Activated effector memory CD4-positive, alpha-beta T cell treated with anti-CD3 and anti-CD28 coated beads, Interleukin-2, amount 50 U/mL, for 16 hours (primary cell): ENCODE measurements around the gene RAB40A.
"Not testable (repeated sequence)": the region's sequence is repeated elsewhere in the genome, so short reads cannot be mapped to it uniquely, and the experiment has no call there.

Source experiments
- DNase-seq: peaks from one replicate; pipeline ENCODE4 v3.0.0-alpha.2; 2020

Gene RAB40A

DNA sequence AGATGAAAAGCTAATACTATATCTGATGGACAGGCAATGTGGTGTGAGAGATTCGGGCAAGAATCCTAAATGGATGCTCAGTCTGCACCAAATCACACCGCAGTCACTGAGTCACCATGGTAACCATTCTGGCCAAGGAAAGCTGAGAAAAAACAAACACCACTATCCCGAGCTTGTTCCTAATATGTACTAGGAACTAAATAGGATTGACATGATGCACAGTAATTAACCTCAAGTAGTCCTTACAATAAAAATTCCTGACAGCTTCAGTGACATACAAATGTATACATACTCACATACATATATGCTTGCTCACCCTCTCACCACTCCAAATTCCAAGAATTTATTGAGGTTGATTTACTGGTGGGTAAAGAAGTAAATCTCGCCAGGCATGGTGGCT, 1.1 kb upstream of the RAB40A start:
- DNase-seq: no peak

DNA sequence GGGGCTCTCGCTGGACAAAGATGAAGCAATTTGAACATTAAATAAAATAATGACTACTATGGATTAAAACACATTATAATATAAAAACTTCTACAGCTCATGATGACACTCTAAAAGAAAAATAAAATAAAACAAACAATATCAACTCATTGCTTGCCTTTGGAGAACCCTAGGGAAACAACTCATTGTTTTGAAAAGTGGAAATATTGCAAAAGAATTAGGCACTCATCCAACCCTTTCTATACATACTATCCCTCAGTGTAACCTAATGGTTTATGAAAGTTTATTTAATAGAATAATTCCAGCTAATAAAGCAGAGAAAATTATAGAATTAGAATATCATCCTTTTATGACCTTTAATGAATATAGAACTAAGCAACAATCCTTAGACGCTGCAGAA, 718 bp downstream of the RAB40A start:
- DNase-seq: no peak

DNA sequence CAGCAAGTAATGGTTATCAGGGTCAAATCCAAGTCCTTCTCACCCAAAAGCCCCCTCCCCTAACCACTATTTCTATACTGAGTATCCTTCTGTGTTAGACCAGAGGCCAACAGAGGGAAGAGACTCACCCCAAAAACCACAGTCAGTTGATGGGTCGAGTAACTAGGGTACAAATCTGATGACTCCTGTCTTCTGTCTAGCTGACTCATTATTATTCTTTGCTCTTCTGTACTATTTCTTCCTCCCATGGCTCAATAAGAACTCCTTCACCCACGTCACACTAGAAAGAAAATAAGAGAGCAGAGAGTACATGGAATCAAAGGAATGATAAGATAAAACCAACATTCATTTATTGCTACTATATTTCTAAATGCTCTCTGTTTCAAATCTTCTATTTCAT, 2.0 kb downstream of the RAB40A start:
- DNase-seq: no peak

DNA sequence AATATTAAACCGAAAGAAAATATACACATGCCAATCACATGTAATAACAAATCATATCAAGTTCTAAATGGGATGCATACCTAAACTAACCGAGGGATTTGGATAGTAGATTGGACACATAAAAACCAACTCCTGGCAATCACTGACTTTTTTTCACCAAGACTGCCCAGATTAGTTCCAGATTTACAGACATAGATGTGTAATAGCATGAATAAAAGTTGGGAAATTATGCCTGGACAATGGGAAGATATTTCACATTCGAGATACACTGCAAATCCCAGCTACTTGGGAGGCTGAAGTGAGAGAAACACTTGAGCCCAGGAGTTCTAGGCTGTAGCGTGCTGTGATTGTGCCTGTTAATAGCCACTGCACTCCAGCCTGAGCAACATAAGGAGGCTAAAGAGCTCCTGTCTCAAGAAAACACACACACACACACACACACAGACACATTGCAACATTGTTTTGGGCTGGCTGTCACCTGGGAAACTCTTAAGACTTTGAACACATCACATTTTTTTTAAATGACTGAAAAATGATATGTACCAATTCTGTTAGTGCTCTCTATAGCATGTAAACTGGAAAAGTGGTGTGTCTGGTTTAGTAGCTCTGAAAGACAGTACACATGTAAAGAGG, 5.7 kb downstream of the RAB40A start:
- no peak for DNase-seq

DNA sequence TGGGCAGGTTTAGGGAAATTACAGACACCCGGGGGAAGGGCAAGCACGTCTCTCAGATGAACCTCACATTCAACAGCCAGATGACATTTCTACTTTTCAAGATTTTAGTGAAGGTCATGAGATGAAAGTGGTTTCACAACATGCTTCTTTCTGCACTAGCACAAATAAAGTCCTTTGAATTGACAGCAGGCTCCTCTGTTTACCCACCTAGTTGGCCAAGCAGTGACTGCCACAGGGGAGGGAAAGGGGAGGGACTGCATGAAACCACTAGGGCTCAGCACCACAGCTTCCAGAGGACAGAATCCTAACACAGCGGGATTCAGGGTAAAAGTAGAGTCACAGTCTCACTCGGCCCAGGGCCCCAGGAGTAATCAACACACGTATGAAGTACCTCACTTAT, 6.2 kb downstream of the RAB40A start:
- no peak for DNase-seq

DNA sequence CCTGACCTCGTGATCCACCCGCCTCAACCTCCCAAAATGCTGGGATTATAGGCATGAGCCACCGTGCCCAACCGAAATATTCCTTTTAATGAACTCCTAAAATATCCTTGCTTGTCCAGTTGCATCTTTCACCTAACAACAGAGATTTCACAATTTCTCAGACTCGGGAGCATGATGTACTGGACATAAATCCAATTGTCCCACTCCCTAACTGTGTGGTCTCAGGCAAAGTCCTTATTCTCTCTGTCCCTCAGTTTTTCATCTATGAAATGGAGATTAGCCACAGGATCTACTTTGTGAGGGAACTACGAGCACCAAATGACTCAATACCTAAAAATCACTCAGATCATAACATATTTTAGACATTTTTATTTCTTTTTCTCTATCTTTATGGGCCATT, 9.3 kb downstream of the RAB40A start:
- no peak for DNase-seq

DNA sequence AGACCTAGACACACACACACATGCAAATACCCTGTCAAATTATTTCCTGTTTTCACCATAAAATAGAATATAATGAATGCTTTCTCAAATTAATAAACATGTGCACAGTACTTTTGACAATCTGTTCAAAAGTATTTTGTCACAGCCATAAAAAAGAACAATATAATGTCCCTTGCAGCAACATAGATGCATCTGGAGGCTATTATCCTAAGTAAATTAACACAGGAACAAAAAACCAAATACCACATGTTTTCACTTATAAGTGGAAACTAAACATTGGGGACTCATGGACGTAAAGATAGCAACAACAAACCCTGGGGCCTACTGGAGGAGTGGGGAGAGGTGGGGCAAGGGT, 15.5 kb downstream of the RAB40A start:
- DNase-seq: no peak

DNA sequence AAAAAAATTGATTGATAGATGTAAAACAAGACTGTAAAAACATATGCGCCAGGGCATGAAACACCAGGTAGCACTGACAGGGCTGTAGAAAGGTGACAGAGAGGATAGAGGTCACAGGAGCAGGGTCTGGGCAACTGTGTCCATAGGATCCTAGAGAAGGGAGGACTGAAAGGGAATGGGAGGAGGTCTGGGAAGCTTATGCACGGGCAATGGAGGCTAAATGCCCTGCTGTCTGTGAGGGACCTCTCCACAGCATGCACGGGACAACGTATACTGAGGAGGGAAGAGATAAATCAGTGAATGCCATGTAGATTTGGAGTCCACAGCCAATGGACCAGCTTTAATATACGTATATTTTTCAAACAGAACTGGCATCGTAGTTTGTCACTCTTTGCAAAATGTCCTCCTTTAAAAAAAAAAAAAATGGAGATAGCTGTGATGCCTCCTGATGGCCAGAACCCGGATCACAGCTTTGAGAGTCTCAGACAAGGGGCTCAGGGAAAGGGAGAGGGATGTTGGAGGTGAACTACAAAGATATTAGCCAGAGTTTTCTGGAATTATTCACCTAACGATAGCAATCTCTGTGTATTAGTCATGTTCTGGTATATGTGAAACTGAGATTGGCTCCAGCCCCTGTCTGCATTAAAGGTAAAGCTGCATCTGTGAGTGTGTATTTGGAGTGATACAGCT, 16.0 kb downstream of the RAB40A start:
- no peak for DNase-seq

DNA sequence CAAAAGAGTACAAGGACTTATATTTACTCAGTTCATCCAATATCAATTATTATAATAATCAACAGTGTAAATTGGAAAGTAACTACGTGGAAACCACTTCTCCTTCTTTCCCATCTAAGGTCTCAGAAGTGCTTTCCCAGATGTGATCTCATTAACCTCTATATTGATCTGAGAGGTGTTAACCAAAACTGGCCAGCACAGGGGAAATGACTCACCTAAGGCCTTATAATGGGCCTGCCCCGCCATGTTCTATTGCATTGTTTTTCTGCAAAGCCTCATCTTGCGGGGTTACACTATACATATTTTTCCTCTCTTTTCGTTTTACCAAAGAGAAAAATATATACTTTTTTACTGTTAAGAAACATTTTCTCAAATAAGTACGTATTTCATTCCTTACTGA, 20.5 kb downstream of the RAB40A start:
- DNase-seq: no peak

DNA sequence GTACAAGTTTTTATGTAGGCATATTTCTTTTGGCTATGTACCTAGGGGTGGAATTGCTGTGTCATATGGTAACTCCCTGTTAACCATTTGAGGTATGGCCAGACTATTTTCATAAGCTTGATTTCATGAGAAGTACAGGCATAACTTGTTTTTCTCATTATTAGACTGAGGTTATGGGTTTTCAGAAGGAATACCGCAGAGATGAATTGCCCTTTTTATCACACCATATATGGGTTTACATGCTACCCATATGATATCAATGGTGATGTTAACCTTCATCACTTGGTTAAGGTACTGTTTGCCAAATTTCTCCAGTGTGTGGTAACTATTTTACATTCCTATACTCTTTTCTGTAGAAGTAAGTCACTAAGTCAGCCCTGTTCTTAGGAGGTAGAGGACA, 23.5 kb downstream of the RAB40A start:
- no peak for DNase-seq

DNA sequence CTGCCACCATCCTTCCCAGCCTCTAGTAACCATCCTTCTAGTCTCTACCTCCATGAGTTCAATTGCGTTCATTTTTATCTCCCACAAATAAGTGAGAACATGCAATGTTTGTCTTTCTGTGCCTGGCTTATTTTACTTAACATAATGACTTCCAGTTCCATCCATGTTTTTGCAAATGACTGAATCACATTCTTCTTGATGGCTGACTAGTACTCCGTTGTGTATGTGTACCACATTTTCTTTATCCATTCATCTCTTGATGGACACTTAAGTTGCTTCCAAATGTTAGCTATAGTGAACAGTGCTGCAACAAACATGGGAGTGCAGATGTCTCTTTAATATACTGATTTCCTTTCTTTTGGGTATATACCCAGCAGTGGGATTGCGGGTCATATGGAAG, 25.7 kb downstream of the RAB40A start:
- not testable (repeated sequence) for DNase-seq

DNA sequence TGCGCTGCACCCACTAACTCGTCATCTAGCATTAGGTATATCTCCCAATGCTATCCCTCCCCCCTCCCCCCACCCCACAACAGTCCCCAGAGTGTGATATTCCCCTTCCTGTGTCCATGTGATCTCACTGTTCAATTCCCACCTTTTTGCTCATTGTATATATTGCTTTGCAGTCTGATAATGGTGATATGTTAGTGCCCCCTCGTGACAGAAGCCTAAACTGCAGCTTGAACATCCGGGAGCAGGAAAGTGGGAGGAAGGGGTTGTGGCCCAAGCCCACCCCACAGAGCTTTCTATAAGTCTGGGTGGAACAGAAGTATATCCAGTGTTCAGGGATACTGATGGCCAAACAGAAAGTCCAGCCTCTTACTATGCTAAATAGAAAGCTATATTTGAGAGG, 29.6 kb downstream of the RAB40A start:
- DNase-seq: peak; percentile 74

DNA sequence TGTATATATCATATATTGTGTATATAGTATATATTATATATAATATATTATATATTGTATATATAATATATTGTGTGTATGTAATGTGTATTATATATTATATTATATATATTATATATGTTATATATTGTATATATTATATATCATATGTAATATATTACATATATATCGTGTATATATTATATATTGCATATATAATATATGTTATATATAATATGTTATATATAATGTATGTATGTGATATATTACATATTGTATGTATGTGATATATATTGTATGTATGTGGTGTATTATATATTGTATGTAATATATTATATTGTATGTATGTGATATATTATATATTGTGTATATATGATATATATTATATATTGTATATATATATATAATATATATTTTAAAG, 30.5 kb downstream of the RAB40A start:
- DNase-seq: no peak

DNA sequence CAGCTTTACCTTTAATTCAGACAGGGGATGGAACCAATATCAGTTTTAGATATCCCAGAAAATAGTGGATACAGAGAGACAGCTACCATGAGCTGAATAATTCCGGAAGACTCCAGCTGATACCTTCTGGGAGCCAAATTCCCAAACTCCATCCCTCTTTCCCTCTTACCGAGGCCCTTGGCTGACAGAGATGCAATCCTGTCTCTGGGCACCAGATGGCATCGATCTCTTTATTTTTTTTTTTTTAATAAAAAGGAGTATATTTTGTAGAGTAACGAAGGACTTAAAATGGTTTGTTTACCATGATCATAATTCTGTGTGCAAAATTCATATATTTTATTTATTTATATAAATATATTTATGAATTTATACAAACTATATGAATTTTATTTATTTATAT, 31.0 kb downstream of the RAB40A start:
- DNase-seq: no peak

DNA sequence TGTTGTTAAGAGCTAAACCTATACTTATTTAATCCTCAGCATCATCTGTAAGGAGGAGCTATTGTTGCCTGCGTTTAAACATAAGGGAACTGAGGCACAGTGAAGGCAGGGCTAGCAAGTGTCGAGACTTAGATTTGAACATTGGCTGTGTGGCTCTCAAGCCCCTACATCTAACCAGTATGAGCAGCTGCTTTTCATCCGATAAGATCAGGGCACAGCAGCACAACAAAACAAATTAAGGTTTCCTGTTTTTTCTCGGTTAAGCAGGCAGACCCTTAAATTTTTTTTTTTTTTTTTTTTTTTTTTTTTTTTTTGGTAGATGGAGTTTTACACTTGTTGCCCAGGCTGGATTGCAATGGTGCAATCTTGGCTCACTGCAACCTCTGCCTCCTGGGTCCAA, 35.6 kb downstream of the RAB40A start:
- DNase-seq: no peak

DNA sequence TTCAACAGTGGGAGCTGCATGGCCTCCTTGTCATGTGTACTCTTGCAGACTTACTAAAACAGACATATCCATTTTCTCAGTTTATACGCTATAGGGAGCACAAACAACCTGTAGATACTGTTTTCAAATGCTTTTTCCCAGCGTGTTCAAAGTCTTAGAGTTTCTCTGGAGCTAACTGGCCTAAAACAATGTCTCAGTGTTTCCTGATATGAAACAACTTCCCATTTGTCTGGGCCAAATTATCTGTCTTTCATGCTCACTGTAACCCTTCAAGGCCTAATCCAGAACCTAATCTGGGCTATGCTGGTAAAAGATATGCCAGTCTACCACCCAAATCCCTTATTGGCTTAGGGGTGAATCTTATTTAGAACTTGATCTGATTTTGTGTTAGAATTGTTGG, 38.8 kb downstream of the RAB40A start:
- no peak for DNase-seq

DNA sequence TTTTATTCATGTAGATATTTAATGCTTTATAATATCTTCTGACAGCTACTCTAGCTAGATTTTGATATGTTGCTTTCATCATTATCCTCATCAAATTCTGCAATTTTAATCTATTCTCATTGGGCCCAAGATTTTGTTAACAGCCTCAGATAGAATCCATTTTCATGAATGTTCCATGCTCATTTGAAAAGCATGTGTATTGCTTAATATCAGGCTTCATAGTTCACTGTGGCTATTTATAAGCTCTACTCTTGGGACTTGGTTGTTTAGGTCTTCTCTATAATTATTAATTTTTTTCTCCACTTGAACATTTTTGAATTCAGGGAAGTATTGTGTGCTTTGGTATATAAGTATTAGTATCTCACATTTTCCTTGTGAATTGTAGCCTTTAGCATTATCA, 41.8 kb downstream of the RAB40A start:
- DNase-seq: no peak

DNA sequence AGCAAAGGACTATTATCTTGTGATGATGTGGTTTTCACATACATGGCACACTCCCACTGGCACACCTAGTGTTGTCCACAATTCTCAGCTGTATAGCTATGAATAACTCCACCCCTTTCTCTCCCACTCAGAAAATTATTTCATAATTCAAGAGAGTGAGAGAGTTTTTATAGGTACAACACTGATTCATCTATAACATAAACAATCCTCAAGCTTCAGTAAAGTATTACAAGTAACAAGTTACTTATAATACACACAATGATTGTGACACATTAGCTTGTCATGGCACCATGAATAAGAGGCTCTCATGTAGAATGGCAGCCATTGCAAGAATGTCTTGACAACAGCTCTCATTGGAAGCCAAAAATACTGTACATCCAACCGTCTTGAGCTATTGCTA, 43.9 kb downstream of the RAB40A start:
- DNase-seq: no peak

DNA sequence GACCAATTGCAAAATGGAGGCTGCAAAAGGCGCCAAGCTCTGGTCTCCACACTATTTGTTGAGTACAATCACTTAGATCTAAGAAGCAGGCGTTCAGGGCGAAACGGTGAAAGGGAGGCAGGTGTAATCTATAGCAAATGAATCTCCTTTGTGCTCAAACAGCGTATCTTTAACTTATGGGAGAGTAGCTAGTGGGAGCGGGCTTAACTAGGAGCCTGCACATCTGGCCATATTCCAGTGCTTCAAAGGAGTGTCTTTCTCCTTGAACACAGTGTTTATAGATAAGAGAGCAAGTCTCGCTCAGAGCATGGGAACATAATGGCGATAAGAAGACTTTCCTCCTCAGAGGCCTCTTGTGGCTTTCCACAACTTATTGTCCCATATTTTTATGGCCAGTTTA, 49.3 kb downstream of the RAB40A start:
- not testable (repeated sequence) for DNase-seq

DNA sequence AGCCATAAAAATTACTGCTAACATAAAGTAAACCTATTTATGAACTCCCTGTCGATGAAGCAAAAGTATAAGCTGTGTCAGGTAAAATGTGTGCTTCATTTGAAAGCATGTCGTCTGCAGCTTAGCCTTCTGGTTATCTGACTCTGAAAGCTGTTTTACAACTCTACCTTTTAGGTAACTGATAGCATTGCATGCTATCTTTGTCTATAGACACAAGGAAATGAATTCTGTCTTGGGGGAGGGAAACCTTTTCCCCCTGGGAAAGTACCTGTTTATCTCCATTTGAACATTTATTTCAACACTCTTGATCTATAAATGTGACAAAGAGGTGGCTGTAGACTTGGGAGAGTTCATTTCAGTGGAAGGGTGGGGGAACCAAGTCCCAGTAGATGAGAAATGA, 51.4 kb downstream of the RAB40A start:
- DNase-seq: no peak

DNA sequence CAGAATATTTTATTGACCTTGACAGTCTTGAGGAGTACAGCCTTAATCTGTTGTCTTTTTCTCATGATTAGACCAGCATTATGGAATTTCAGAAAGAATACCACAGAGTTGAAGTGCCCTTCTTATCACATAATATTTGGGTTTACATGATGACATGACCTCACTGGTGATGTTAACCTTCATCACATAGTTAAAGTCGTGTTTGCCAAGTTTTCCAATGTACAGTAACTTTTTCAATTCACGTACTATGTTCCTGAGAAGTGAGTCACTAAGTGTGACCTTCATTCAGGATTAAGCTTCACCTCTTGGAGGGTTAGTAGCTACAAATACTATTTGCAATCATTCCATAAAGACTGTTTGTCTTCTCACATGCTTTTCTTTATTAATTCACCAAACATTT, 52.1 kb downstream of the RAB40A start:
- no peak for DNase-seq

DNA sequence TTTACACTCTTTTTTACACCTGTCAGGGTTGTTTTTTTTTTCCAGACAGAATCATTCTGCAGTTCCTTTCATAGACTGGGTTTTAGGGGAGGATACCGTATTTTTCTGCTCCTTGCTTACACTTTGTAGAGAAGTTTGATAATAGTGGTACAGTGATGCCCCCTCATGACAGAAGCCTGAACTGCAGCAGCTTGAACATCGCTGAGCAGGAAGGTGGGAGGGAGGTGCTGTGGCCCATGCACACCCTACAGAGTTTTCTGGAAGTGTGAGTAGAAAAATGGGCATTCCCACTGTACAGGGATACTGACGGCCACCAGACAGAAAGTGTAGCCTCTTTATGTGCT, 54.5 kb downstream of the RAB40A start:
- DNase-seq: peak; percentile 88

DNA sequence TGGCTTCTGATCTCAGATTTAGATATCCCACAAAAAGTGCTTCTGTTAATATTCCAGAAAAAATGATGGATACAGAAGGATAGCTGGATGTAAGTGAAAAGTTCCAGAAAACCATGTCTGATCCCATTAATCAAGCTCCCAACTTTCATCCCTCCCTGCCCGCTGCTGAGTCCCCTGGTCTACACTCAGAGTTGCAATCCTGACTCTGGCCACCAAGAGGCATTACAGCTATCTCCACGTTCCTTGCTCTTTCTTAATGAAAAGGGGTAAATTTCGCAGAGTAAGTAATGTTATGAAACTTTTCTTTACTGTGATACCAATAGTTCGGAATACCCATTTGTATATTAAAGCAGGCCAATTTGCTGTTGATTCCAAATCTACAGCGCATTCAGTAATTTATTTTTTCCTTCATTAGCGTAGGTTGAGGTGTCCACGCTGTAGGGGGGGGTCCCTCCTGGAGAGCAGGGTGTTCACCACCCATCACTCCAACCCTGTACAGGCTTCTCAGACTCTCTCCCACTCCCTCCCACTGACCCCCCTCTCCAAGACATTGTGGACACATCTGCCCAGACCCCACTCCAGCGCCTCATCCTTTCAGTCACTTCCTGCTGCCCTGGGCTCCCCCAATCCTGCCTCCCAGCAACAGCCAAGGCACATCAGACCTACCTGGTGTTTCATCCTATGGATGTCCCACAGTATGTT, 55.1 kb downstream of the RAB40A start:
- DNase-seq: peak; percentile 66

DNA sequence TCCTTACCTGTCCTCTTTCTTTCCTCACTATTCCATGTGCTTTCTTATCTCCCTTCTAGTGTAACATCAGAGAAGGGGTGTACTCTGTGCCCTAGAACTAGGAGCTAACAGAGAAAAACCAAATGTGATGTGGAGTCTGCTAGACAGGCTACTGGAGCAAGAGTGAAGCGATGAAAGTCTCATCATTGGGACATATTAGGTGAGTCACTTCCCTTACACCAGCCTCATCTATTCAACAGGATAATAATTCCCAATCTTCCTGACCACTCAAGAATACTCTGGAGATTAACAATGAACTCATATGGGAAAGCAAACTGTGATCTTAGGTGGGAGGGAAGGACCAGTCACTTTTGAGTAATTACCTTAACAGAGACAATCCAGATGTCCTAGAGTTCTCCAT, 58.1 kb downstream of the RAB40A start:
- DNase-seq: no peak
